ENCODE results near the gene XYLT1. TPM values are rescaled to one million over a fixed set of nuclear protein-coding genes. Genes with fewer than 3 reads are reported as not detected.

XYLT1 gene
- total RNA-seq, 1 experiment from 2014 or later, result 14.5 TPM

- WGBS (ENCODE audit: extremely low coverage, insufficient read length, low lambda C conversion rate), result no CpG with 5 or more reads among the region's 2 CpGs
- TF ChIP-seq CTCF (conservative IDR thresholded peaks at IDR 0.05), result peak; percentile 24; the same call in 1 of the 3 replicates
- H2BK12ac ChIP-seq (ENCODE audit: insufficient read length, low read depth, low read length), result no peak overlapping the region
Measured at GRCh38 chr16:17206712-17207111, 264.0 kb downstream of the XYLT1 start.

More at GRCh38 chr16:17206712-17207111, 264.0 kb downstream of the XYLT1 start:
- no peak overlapping the region for H3T11ph ChIP-seq (ENCODE audit: low read length)
- no peaks in the 10 kb centered on the region for H3K27me3 Mint-ChIP-seq (ENCODE audit: low read depth)
- no peaks in the 10 kb centered on the region for H3K79me2 ChIP-seq (ENCODE audit: insufficient read depth, low read length)
- H3K18ac ChIP-seq (ENCODE audit: insufficient read length, low read depth, low read length), result no peak overlapping the region
- no peak overlapping the region for H3K27ac Mint-ChIP-seq
- H3K4me2 ChIP-seq (ENCODE audit: insufficient read depth, insufficient read length, low read length), result no peak overlapping the region
- no peak overlapping the region for H2BK15ac ChIP-seq (ENCODE audit: low read depth, low read length)
- H2AK5ac ChIP-seq (ENCODE audit: insufficient read length, low read length), result no peak overlapping the region
- H2AFZ ChIP-seq (ENCODE audit: low read length), result no peak overlapping the region
- no peak overlapping the region for H2BK120ac ChIP-seq (ENCODE audit: low read depth, low read length, poor library complexity, severe bottlenecking)
- no peak for DNase-seq
- no peak overlapping the region for H3K56ac ChIP-seq (ENCODE audit: insufficient read length, low read depth, low read length)
- H3K4me3 Mint-ChIP-seq, result no peak overlapping the region; a peak in 1 of 5 replicates
- no peak overlapping the region for H3K23ac ChIP-seq (ENCODE audit: insufficient read length, low read depth, low read length)
- H3K79me1 ChIP-seq (ENCODE audit: insufficient read depth, low read depth, low read length, poor library complexity, severe bottlenecking), result no peaks in the 10 kb centered on the region
- H4K20me1 ChIP-seq (ENCODE audit: control insufficient read depth, insufficient read depth, insufficient read length), result no peaks in the 10 kb centered on the region
- no peaks in the 10 kb centered on the region for H3K9me3 ChIP-seq (ENCODE audit: control insufficient read depth, low read depth, low read length)
- no peak overlapping the region for H2BK20ac ChIP-seq (ENCODE audit: low read depth, low read length, poor library complexity, severe bottlenecking)
- peaks cover 37 to 41% of the 10 kb centered on the region in 2 experiments for H3K4me1 Mint-ChIP-seq
- no peak overlapping the region for H3K9ac ChIP-seq (ENCODE audit: extremely low read depth, insufficient read length, low read length)
- H3K4me1 ChIP-seq (ENCODE audit: insufficient read depth, low read length), result peaks cover 8% of the 10 kb centered on the region
- no peak overlapping the region for H3K14ac ChIP-seq (ENCODE audit: insufficient read depth, low read length)
- no peak overlapping the region for H3K27ac ChIP-seq (ENCODE audit: insufficient read length, low read depth, low read length)
- H3K23me2 ChIP-seq (ENCODE audit: insufficient read length, low read depth, low read length, poor library complexity, severe bottlenecking), result no peaks in the 10 kb centered on the region
- no peak overlapping the region for H4K8ac ChIP-seq (replicated peaks; ENCODE audit: insufficient read length, low read depth, low read length)
- H2BK5ac ChIP-seq (ENCODE audit: insufficient read length, low read length), result no peak overlapping the region
- H3K36me3 Mint-ChIP-seq (ENCODE audit: insufficient read depth in 1 of 3, low read depth in 3 of 3), result no peaks in the 10 kb centered on the region
- no peak overlapping the region for H4K91ac ChIP-seq (ENCODE audit: insufficient read length, low read depth, low read length)
- H4K5ac ChIP-seq (ENCODE audit: insufficient read length, low read depth, low read length), result no peak overlapping the region
- H3K27me3 ChIP-seq (ENCODE audit: insufficient read depth, low read length), result no peaks in the 10 kb centered on the region
- H3K4ac ChIP-seq (ENCODE audit: low read depth, low read length), result no peak overlapping the region
- no peaks in the 10 kb centered on the region; a peak in 1 of 5 replicates for H3K9me3 Mint-ChIP-seq

Data from H9 (cell line).